DND-41 (cell line): Measurements from ENCODE around the gene WNT10A.

Experiments
- CTCF ChIP-seq: IDR thresholded peaks from 2 replicates; pipeline ENCODE4 v1.5.1; 2012; ENCODE audit warnings: borderline replicate concordance, low read length, moderate library complexity, mild to moderate bottlenecking; ENCODE audit not compliant: poor library complexity, severe bottlenecking; ENCODE audit errors: extremely low read depth
- EZH2 ChIP-seq: IDR thresholded peaks from 3 replicates; pipeline ENCODE4 v1.6.1; 2012; ENCODE audit warnings: borderline replicate concordance, low read depth, mild to moderate bottlenecking, moderate library complexity, low read length, inconsistent platforms; ENCODE audit not compliant: severe bottlenecking

GRCh38 chr2:218894151-218894879 is 13.7 kb downstream of the WNT10A start:
- no peak for TF ChIP-seq EZH2
- TF ChIP-seq CTCF: no peak
